ENCODE data around the gene ABCC9. TPM values are rescaled to one million over a fixed set of nuclear protein-coding genes. Genes with fewer than 3 reads are reported as not detected.
"Not testable (repeated sequence)": the region's sequence is repeated elsewhere in the genome, so short reads cannot be mapped to it uniquely, and the experiment has no call there.

Gene ABCC9
- total RNA-seq, 2 experiments from 2014 or later, result not detected

DNA sequence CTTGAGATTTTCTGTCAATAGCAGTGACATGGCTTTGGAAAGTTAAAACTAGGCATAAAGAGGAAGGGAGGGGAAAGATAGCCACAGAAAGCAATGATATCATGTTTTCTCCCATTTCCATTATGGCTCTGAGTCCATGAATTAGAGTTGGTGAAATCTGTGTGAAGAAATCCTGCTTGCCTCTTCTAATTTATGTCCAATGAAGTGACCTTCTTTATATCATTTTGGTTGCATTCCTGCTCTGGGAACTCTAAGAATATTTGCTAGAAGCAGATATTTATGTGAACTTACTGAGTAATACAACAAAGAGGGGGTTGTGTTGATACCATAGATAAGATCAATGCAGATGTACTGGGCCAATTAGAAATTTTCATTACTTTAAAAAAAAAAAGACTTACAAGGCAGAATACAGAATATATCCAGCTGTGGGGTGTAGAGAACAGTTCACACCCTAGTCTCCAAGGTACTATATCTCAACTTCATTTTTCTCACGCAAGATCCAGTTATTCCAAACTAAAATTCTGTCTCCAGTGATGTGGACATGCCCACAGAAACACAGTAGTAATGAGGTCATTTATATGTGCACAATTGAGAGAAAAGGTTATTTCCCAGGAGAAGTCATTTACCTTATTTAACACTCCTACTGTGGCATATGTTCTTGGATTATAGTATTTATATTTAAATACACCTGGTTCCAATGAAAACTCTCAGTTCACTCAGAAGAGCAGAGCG is 115.2 kb downstream of the ABCC9 start:
- Mint-ChIP-seq H3K4me1 (no peaks in the 10 kb centered on the region), H3K27me3 (peaks cover 5% of the 10 kb centered on the region), H3K27ac (no peak overlapping the region), H3K9me3 (no peaks in the 10 kb centered on the region), H3K4me3 (no peak overlapping the region), H3K36me3 (no peaks in the 10 kb centered on the region)
- DNase-seq, result no peak

DNA sequence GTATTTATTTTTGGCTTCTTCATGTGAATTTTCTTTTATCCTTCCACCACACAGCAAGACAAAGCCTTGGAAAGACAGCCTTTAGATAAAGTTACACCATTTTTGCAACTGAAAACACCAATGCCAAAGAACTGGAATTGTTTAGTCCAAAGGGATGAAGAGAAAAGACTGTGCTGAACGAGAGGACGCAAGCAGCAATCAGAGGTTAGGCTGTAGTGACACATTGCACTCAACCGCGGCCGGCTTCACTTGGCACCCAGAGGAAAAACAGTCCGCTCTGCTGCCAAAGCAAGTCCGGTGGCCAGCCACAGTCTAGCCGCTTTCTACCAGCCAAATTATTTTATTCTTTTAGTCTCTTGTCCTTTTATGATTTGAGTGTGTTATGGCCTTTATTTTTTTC is 117.6 kb downstream of the ABCC9 start:
- no peak overlapping the region for H3K4me3 Mint-ChIP-seq
- H3K36me3 Mint-ChIP-seq, result no peaks in the 10 kb centered on the region
- H3K9me3 Mint-ChIP-seq, result no peaks in the 10 kb centered on the region
- no peak overlapping the region for H3K27ac Mint-ChIP-seq
- H3K4me1 Mint-ChIP-seq, result no peaks in the 10 kb centered on the region
- DNase-seq, result no peak
- peaks cover 5% of the 10 kb centered on the region for H3K27me3 Mint-ChIP-seq

DNA sequence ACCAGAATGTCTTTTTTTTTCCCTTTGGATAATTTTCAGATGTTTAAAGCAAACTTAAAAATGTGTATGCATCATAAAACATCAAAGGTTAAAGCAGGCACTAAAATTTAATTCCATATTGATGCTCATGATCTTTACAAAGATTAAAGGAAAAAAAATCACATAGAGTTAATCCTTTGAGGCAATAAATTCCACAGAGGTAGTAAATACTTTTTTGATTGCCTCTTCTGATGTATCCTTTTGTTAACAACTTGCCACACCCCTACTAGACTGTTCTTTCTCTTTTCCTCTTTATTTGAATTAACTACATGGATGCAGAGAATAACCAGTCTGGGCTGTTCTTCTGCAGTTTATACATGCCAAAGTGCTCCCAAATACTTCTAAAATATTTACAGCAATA is 121.5 kb downstream of the ABCC9 start:
- Mint-ChIP-seq H3K9me3 (no peaks in the 10 kb centered on the region), H3K4me3 (no peak overlapping the region), H3K4me1 (no peaks in the 10 kb centered on the region), H3K36me3 (no peaks in the 10 kb centered on the region), H3K27me3 (peaks cover 1% of the 10 kb centered on the region), H3K27ac (no peak overlapping the region)
- DNase-seq, result no peak

DNA sequence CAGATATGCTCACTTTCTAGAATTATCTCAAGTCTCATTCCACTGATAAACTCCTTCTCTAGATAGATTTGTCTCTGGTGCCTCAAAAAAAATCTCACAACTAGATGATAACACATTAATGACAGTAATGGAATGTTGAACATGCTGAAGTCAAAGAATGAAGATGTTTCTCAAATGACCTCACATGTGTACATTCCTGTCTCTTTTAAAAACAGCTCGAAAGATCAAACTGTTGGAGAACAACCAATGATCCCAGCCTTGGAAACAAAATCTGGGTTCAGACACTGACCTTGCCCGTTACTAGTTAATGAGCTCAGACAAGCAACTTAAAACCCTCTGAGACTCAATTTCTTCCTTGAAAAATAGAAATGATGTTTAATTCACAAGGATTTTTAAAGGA is 122.0 kb downstream of the ABCC9 start:
- no peaks in the 10 kb centered on the region for H3K27me3 Mint-ChIP-seq
- no peaks in the 10 kb centered on the region for H3K36me3 Mint-ChIP-seq
- H3K9me3 Mint-ChIP-seq, result no peaks in the 10 kb centered on the region
- H3K27ac Mint-ChIP-seq, result no peak overlapping the region
- no peak for DNase-seq
- H3K4me1 Mint-ChIP-seq, result no peaks in the 10 kb centered on the region
- H3K4me3 Mint-ChIP-seq, result no peak overlapping the region

DNA sequence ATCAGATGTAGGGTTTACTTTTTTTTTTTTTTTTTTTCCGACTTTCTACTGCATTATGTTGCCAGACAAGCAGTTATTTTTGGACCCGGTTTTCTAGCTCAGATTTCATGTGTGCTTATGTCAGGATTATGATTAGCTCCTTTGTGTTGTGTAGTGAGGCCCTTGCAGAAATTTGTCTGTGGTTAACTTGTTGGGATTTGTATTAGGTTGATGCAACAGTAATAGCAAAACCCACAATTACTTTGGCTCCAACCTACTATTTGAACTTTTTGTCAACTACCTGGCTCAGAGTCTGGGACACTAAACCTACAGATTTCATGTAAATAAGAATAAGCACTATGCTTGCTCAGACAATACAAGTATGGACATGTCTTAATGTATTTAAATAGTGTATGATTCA is 122.6 kb downstream of the ABCC9 start:
- Mint-ChIP-seq H3K9me3 (no peaks in the 10 kb centered on the region), H3K36me3 (no peaks in the 10 kb centered on the region), H3K27ac (no peak overlapping the region), H3K27me3 (no peaks in the 10 kb centered on the region), H3K4me1 (no peaks in the 10 kb centered on the region), H3K4me3 (no peak overlapping the region)
- no peak for DNase-seq

DNA sequence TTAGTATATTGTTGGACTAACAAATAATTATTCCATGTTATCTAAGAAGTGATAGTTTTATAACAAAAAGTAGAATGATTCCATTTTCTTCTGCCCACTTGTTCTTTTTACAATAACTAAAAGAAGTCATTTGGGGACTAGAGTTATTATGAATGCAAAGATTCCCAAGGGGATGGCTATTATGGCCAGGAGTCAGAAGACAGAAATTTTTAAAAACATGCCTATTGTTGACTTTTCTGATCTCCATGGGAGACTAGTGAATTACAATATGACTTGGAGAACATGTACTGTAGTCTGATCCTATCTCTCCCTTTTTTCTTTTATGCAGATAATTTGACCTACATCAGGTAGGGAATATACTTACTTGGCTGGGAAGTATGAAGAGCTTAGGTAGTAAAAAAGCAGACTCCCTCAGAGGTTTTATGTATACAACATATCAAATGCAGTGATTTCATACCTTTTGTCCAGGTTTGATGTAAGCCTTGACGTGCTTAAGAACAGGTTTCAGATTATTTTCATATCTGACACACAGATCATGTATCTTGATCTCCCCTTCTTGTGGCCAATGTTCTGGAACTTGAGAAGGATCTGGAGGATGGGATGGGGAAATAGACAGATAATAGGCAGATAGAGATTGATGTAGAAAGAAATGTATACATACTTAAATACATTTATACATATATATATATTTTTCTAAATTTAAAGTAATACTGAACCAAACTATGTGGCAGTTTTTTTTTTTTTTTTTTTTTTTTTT is 125.7 kb downstream of the ABCC9 start:
- Mint-ChIP-seq H3K27me3 (no peaks in the 10 kb centered on the region), H3K9me3 (no peaks in the 10 kb centered on the region), H3K27ac (no peak overlapping the region), H3K36me3 (no peaks in the 10 kb centered on the region), H3K4me3 (no peak overlapping the region), H3K4me1 (no peaks in the 10 kb centered on the region)
- no peak for DNase-seq

DNA sequence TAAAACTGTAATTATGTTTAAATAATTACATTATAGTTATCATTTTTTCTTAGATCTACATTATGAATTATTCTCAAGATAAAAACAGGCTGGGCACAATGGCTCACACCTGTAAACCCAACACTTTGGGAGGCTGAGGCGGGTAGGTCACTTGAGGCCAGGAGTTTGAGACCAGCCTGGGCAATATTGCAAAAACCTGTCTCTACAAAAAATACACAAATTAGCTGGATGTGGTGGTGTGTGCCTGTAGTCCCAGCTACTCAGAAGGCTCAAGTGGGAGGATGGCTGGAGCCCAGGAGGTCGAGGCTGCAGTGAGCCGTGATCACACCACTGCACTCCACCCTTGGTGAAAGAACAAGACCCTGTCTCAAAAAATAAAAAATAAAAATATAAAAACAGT is 126.4 kb downstream of the ABCC9 start:
- Mint-ChIP-seq H3K4me1 (no peaks in the 10 kb centered on the region), H3K27me3 (no peaks in the 10 kb centered on the region), H3K27ac (no peak overlapping the region), H3K4me3 (no peak overlapping the region), H3K36me3 (no peaks in the 10 kb centered on the region), H3K9me3 (peaks cover 3% of the 10 kb centered on the region)
- DNase-seq, result no peak

DNA sequence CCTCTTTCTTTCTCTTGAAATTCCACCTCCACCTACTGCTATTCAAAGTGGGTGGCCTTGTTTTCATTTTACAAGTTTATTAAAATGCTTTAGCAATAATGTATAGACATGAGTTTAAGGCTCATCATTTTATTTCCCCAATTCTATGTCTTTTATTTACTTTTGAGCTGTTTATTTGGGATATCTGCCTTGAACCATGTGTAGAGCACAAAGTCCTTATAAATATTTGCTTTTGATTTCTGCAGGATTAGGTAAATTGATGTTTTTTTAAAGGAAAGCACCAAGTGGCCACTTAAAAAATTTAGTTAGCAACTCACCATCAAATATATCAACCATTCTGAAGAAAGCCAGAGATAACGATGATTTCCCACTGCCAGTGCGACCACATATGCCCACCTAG is 126.9 kb downstream of the ABCC9 start:
- H3K27me3 Mint-ChIP-seq, result no peaks in the 10 kb centered on the region
- H3K27ac Mint-ChIP-seq, result no peak overlapping the region
- no peak for DNase-seq
- no peak overlapping the region for H3K4me3 Mint-ChIP-seq
- H3K4me1 Mint-ChIP-seq, result no peaks in the 10 kb centered on the region
- peaks cover 3% of the 10 kb centered on the region for H3K9me3 Mint-ChIP-seq
- H3K36me3 Mint-ChIP-seq, result no peaks in the 10 kb centered on the region

DNA sequence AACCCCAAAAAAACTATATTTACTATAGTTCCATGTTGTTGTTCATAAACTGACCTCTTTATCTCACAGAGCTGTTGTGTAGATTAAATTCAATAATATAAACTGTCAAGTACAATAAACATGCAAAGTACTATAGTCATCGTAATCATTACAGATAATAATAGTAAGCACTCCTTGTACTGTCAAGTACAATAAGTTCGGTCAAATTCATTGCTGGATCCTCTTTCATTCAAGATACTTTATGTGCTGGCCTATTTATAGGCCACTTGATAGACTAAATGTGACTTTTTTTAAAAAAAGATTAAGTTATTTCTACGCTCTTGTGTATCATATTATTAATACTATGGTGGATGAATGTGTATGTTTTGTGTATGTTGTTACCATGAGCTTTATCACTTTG is 127.5 kb downstream of the ABCC9 start:
- Mint-ChIP-seq H3K27ac (no peak overlapping the region), H3K4me1 (no peaks in the 10 kb centered on the region), H3K4me3 (no peak overlapping the region), H3K9me3 (peaks cover 3% of the 10 kb centered on the region), H3K27me3 (no peaks in the 10 kb centered on the region), H3K36me3 (no peaks in the 10 kb centered on the region)
- no peak for DNase-seq

DNA sequence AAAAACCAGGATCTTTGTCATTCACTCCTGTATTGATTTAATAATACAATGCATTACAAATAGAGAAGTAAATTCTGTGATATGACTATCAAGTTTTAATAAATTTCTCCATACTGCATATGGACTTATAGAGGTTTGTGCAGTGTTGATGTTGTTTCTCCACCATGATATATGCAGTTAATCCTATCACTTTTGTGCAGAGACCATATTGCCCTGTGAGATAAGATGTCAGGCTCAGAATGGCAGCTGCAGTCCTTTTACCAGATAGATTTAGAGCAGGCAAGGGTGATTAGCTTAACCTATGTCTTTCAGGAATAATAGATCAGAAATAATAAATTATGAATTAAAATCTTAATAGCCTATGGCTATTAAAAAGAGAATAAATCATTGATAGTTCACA is 128.1 kb downstream of the ABCC9 start:
- Mint-ChIP-seq H3K4me3 (no peak overlapping the region), H3K27ac (no peak overlapping the region), H3K9me3 (peaks cover 3% of the 10 kb centered on the region), H3K27me3 (no peaks in the 10 kb centered on the region), H3K36me3 (no peaks in the 10 kb centered on the region), H3K4me1 (no peaks in the 10 kb centered on the region)
- no peak for DNase-seq

DNA sequence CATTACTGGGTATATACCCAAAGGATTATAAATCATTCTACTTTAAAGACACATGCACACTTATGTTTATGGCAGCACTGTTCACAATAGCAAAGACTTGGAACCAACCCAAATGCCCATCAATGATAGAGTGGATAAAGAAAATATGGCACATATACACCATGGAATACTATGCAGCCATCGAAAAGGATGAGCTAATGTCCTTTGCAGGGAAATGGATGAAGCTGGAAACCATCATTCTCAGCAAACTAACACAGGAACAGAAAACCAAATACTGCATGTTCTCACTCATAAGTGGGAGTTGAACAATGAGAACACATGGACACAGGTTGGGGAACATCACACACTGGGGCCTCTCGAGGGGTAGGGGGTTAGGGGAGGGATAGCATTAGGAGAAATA is 128.9 kb downstream of the ABCC9 start:
- H3K27me3 Mint-ChIP-seq, H3K36me3 Mint-ChIP-seq, H3K9me3 Mint-ChIP-seq, H3K27ac Mint-ChIP-seq, DNase-seq, H3K4me3 Mint-ChIP-seq, H3K4me1 Mint-ChIP-seq: not testable (repeated sequence)

DNA sequence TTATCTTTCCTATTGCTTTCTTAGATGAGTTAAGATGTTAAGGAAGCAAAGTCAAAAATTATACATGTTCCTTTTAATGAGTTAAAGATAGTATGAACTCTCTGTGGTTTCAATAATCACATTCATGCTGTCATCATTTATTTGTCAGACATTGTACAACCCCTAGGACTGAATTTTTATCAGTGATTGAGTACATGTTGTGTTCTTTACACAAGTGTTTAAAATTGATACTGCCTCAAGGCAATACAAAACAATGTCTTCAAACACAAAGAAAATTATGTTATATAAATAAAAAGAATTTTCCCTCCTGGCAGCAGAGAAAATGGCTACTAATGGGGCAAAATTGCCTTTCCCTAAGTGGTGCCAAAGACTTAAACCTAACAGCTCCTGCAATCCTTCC is 132.1 kb downstream of the ABCC9 start:
- Mint-ChIP-seq H3K36me3 (no peaks in the 10 kb centered on the region), H3K27me3 (no peaks in the 10 kb centered on the region), H3K4me3 (no peak overlapping the region), H3K9me3 (peaks cover 3% of the 10 kb centered on the region), H3K27ac (no peak overlapping the region), H3K4me1 (no peaks in the 10 kb centered on the region)
- no peak for DNase-seq

DNA sequence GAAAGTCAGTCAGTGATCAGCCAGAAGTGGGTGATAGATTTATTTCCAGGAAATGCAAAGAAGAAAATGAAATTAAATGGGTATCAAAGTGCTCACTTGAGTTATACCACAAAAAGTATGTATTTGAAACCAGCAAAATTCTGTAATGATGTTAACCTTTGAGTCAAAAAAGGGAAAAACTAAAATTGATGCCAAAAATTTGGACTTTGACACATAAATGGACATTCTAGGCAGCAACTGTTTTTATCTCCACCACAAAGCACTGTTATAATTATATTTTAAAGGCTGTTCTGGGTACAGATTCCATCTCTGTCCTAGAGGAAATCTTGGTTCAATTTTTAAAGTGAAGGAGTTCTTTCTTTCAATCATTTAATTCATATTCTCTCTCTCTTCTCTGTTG is 135.0 kb downstream of the ABCC9 start:
- no peaks in the 10 kb centered on the region for H3K36me3 Mint-ChIP-seq

DNA sequence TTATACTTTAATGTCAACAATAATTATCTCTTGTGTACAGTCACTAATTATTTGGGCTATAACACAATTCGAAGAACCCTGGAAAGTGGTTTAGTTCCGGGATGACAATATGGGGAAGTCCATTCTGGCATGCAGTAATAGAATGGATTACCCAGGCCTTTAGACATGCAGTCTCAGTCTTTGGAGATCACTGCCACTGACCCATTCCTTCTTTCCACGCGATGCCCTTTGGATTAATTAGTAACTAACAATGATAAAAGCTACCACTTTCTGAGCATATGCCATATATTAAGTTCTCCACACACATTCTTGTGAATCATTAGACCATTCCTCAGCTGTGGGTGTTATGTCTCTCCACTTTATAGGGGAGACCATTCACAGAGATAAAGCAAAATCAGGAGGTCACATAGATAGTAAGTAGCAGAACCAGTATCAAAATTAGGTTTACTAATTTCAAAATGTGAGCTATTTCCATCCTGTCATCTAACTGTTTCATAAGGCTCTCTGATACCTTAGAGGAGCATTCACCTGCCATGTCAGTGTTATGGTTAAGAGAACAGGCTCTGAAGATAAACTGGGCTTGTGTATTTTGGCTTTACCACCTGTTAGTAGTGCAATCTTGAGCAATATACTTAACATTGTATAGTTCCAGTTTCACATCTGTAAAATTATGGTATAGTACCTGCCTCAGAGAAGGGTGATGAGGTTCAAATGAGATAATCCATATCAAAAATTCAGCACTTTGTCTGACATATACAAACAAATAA is 139.5 kb downstream of the ABCC9 start:
- H3K36me3 Mint-ChIP-seq, result no peaks in the 10 kb centered on the region
- H3K27ac Mint-ChIP-seq, result no peak overlapping the region
- no peak for DNase-seq
- no peak overlapping the region for H3K4me3 Mint-ChIP-seq
- no peaks in the 10 kb centered on the region for H3K9me3 Mint-ChIP-seq
- H3K4me1 Mint-ChIP-seq, result no peaks in the 10 kb centered on the region
- no peaks in the 10 kb centered on the region for H3K27me3 Mint-ChIP-seq

More for the DNA sequence above, 135.0 kb downstream of the ABCC9 start:
- DNase-seq, result no peak
- no peak overlapping the region for H3K4me3 Mint-ChIP-seq
- peaks cover 3% of the 10 kb centered on the region for H3K9me3 Mint-ChIP-seq
- no peaks in the 10 kb centered on the region for H3K27me3 Mint-ChIP-seq
- H3K4me1 Mint-ChIP-seq, result no peaks in the 10 kb centered on the region
- H3K27ac Mint-ChIP-seq, result no peak overlapping the region

DNA sequence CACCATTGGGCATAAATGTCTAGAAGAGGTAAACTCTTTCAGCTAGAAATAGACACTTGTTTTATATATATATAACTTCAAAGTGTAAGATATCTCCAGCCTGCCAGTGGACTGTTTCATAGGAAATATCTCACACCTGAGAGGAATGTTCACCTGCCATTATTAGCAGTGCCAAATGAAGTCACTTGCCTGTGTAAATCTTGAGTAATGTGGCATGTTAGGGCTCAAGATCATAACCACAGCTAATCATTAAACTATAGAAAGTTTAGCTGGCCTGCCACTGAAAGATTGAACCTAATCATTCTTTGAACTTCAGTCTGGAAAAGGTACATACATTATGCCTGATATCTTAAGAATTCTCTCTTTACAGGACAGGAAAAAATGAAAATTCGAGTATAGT is 141.2 kb downstream of the ABCC9 start:
- no peak overlapping the region for H3K4me3 Mint-ChIP-seq
- H3K9me3 Mint-ChIP-seq, result no peaks in the 10 kb centered on the region
- H3K27me3 Mint-ChIP-seq, result peaks cover 4% of the 10 kb centered on the region
- H3K36me3 Mint-ChIP-seq, result no peaks in the 10 kb centered on the region
- H3K4me1 Mint-ChIP-seq, result no peaks in the 10 kb centered on the region
- no peak for DNase-seq
- no peak overlapping the region for H3K27ac Mint-ChIP-seq
